Measurements from ENCODE around the gene RPL31.
A peak's percentile ranks its signal among the peaks of the same experiment; 100 is the strongest.

RPL31 gene

GRCh38 chr2:100976061-100976460 is 26.0 kb upstream of the RPL31 start:
- no peak for DNase-seq

GRCh38 chr2:100976645-100977391 is 25.3 kb upstream of the RPL31 start:
- DNase-seq: peak in 1 of 2 experiments; percentile 46

GRCh38 chr2:100977511-100977910 is 24.6 kb upstream of the RPL31 start:
- no peak for DNase-seq

GRCh38 chr2:100978582-100979191 is 23.4 kb upstream of the RPL31 start:
- no peak for DNase-seq

- no peak for DNase-seq
Measured at GRCh38 chr2:100980046-100980445, 22.0 kb upstream of the RPL31 start.

- DNase-seq: no peak
Measured at GRCh38 chr2:100981011-100981410, 21.1 kb upstream of the RPL31 start.

GRCh38 chr2:100982431-100982861 is 19.6 kb upstream of the RPL31 start:
- DNase-seq: no peak

GRCh38 chr2:100983201-100983600 is 18.9 kb upstream of the RPL31 start:
- no peak for DNase-seq

- DNase-seq: no peak
Measured at GRCh38 chr2:100983684-100984310, 18.3 kb upstream of the RPL31 start.

GRCh38 chr2:100984892-100985307 is 17.2 kb upstream of the RPL31 start:
- DNase-seq: peak in 1 of 2 experiments; percentile 60

- no peak for DNase-seq
Measured at GRCh38 chr2:100986157-100986556, 15.9 kb upstream of the RPL31 start.

GRCh38 chr2:100987536-100987935 is 14.6 kb upstream of the RPL31 start:
- DNase-seq: no peak

GRCh38 chr2:100987974-100988373 is 14.1 kb upstream of the RPL31 start:
- DNase-seq: no peak

- no peak for DNase-seq
Measured at GRCh38 chr2:100988630-100989417, 13.3 kb upstream of the RPL31 start.

GRCh38 chr2:100989666-100990065 is 12.4 kb upstream of the RPL31 start:
- no peak for DNase-seq

- no peak for DNase-seq
Measured at GRCh38 chr2:100990166-100990565, 11.9 kb upstream of the RPL31 start.

GRCh38 chr2:100990650-100991403 is 11.3 kb upstream of the RPL31 start:
- DNase-seq: no peak

GRCh38 chr2:100991404-100991773 is 10.7 kb upstream of the RPL31 start:
- DNase-seq: no peak

GRCh38 chr2:100992262-100992661 is 9.8 kb upstream of the RPL31 start:
- no peak for DNase-seq

GRCh38 chr2:100993294-100993693 is 8.8 kb upstream of the RPL31 start:
- DNase-seq: no peak

- no peak for DNase-seq
Measured at GRCh38 chr2:100995309-100996075, 6.6 kb upstream of the RPL31 start.
